Stimulated activated CD8-positive, alpha-beta memory T cell treated with anti-CD3 and anti-CD28 coated beads, Interleukin-7, amount 100 ng/mL, for 48 hours (primary cell): Measurements from ENCODE around the gene GREB1L.
"Not testable (repeated sequence)": the region's sequence is repeated elsewhere in the genome, so short reads cannot be mapped to it uniquely, and the experiment has no call there.

Source experiments
- DNase-seq, 2 donors: peaks; one replicate each; pipeline ENCODE4 v3.0.0-alpha.2; 2020; ENCODE audit warnings: low read depth in 1 of 2; ENCODE audit errors: extremely low read depth in 1 of 2

GREB1L gene

GRCh38 chr18:21303895-21304294 is 61.9 kb downstream of the GREB1L start:
- DNase-seq: no peak

GRCh38 chr18:21305621-21306020 is 63.6 kb downstream of the GREB1L start:
- no peak for DNase-seq

GRCh38 chr18:21306368-21306767 is 64.3 kb downstream of the GREB1L start:
- DNase-seq: no peak

GRCh38 chr18:21307578-21307977 is 65.5 kb downstream of the GREB1L start:
- DNase-seq: no peak

GRCh38 chr18:21309248-21309647 is 67.2 kb downstream of the GREB1L start:
- no peak for DNase-seq

- not testable (repeated sequence) for DNase-seq
Observed at GRCh38 chr18:21311980-21312379, 69.9 kb downstream of the GREB1L start.

GRCh38 chr18:21313576-21313975 is 71.5 kb downstream of the GREB1L start:
- DNase-seq: no peak

- no peak for DNase-seq
Observed at GRCh38 chr18:21314724-21315123, 72.7 kb downstream of the GREB1L start.

- DNase-seq: not testable (repeated sequence)
Observed at GRCh38 chr18:21315126-21315525, 73.1 kb downstream of the GREB1L start.

GRCh38 chr18:21315741-21316197 is 73.7 kb downstream of the GREB1L start:
- no peak for DNase-seq

- DNase-seq: no peak
Observed at GRCh38 chr18:21316296-21316695, 74.3 kb downstream of the GREB1L start.

- no peak for DNase-seq
Observed at GRCh38 chr18:21321711-21322110, 79.7 kb downstream of the GREB1L start.

GRCh38 chr18:21327101-21327500 is 85.1 kb downstream of the GREB1L start:
- no peak for DNase-seq

- no peak for DNase-seq
Observed at GRCh38 chr18:21330122-21330701, 88.2 kb downstream of the GREB1L start.

- no peak for DNase-seq
Observed at GRCh38 chr18:21331065-21331464, 89.0 kb downstream of the GREB1L start.

GRCh38 chr18:21335927-21336488 is 94.0 kb downstream of the GREB1L start:
- no peak for DNase-seq

- no peak for DNase-seq
Observed at GRCh38 chr18:21336846-21337245, 94.8 kb downstream of the GREB1L start.

GRCh38 chr18:21341141-21341540 is 99.1 kb downstream of the GREB1L start:
- no peak for DNase-seq

GRCh38 chr18:21342372-21342771 is 100.3 kb downstream of the GREB1L start:
- DNase-seq: no peak

- no peak for DNase-seq
Observed at GRCh38 chr18:21344860-21345259, 102.8 kb downstream of the GREB1L start.

- no peak for DNase-seq
Observed at GRCh38 chr18:21345840-21346239, 103.8 kb downstream of the GREB1L start.

GRCh38 chr18:21359746-21360145 is 117.7 kb downstream of the GREB1L start:
- no peak for DNase-seq

GRCh38 chr18:21361307-21361880 is 119.4 kb downstream of the GREB1L start:
- no peak for DNase-seq
